SH-SY5Y (cell line): ENCODE results near the gene ENOX2.

Experiments used
- GATA2 ChIP-seq: IDR thresholded peaks from 2 replicates; pipeline ENCODE4 v1.6.1; 2011; ENCODE audit warnings: mild to moderate bottlenecking, low read depth, low read length
- GATA3 ChIP-seq: IDR thresholded peaks from 2 replicates; pipeline ENCODE4 v1.6.1; 2011; ENCODE audit warnings: low read depth, mild to moderate bottlenecking, low read length, moderate library complexity

- TF ChIP-seq GATA2 (no peak), GATA3 (no peak)
Measured at GRCh38 chrX:130937101-130937500, 34.1 kb upstream of the ENOX2 start.
